ENCODE results near the gene VASH2.

The VASH2 gene

DNA sequence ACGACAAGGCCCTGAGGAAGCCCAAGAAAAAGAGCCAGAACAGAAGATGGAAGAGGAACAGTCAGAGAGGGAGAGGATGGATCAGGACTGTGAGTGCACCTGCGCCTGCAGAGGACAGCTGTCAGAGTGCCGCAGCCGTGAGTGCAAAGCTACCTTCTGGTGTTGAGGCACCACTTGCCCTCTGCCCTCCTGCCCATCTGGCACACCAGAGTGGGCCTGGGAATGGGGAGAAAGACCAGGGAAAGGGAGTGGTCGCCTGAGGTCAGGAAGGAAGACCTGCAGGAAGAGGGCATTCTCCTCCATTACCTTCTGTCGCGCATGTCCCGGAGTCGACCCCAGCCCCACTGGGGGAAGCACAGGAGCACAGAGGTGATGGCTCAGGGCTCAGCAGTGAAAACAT is 26.2 kb downstream of the VASH2 start:
- H3K4me3 ChIP-seq (ENCODE audit: low read depth, low read length) = no peak overlapping the region
- TF ChIP-seq, protein P1, sequence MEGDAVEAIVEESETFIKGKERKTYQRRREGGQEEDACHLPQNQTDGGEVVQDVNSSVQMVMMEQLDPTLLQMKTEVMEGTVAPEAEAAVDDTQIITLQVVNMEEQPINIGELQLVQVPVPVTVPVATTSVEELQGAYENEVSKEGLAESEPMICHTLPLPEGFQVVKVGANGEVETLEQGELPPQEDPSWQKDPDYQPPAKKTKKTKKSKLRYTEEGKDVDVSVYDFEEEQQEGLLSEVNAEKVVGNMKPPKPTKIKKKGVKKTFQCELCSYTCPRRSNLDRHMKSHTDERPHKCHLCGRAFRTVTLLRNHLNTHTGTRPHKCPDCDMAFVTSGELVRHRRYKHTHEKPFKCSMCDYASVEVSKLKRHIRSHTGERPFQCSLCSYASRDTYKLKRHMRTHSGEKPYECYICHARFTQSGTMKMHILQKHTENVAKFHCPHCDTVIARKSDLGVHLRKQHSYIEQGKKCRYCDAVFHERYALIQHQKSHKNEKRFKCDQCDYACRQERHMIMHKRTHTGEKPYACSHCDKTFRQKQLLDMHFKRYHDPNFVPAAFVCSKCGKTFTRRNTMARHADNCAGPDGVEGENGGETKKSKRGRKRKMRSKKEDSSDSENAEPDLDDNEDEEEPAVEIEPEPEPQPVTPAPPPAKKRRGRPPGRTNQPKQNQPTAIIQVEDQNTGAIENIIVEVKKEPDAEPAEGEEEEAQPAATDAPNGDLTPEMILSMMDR (IDR thresholded peaks at IDR 0.05; ENCODE audit: borderline replicate concordance, insufficient read depth, low read depth, low read length) = no peak

DNA sequence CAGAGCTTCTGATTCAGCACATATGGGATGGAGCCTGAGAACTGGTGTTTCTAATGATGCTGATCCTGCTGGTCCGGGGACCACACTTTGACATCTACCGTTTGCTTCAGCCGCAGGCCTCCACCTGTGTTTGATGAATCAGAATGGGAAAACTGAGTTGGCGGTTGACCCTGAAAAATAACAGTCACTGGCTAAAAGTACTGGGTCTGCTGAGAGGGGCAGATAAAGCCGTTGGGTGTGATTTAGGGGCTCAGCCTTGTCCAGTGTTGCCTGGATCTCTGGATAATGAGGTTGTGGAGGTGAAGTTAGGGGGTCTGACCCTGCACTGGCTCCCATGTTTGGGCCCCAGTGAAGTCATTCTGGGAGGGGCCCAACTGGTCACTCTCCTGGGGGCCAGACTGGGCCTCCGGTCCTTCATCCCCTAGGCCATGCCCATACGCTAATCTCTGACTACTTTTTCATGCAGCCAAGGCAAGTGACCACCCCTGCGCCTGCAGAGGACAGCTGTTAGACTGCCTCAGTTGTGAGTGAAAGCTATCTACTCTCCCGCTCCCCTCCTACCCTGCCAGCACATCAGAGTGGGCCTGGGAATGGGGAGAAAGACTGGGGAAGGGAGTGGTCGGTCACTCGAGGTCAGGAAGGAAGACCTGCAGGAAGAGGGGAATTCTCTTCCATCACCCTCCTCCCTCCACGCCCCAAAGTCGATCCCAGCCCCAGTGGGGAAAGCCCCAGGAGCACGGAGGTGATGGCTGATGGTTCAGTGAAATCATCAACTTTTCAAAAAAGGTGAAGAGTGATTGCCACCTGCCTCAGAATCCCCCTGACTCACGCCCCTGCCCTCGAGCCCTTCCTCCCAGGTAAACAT is 27.7 kb downstream of the VASH2 start:
- TF ChIP-seq, protein P1 (IDR thresholded peaks at IDR 0.05; ENCODE audit: borderline replicate concordance, insufficient read depth, low read depth, low read length) = no peak
- no peak overlapping the region for H3K4me3 ChIP-seq (ENCODE audit: low read depth, low read length)

DNA sequence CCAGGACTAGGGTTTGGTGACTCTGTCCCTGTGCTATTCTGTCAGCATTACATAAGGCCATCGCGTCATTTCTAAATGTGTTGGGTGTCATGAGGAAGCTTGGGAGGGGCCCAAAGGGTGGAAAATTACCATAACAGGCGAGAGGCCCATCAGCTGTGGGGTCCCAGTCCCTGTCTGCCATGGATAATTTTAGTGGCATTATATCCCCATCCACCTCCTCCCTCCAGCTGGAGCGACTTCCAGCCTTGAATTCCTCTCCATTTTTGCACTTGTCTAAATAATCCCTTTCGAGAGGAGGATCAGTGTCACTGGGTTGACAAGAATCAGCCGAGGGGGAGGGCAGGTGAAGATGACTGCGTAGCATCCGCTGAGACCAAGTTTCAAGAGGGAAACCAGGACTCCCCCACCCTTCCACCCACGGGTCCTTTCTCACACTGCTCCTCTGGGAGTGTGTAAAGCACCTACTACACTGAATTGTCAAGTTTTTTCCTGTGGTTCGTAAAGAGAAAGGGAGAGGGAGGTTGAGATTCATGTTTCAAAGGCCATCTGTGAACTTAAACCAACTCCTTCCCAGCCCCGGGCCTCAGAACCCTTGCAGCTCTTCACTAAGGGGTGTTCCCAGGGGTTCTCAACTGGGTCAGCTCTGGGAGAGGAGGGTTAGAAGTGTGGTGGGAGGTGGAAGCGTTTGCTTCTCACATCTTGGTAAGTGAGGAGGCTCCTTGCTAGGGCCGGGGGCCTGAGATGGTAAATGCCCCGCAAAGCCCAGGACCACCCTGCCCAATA is 29.2 kb downstream of the VASH2 start:
- no peak overlapping the region for H3K4me3 ChIP-seq (ENCODE audit: low read depth, low read length)
- TF ChIP-seq, protein P1 (IDR thresholded peaks at IDR 0.05; ENCODE audit: borderline replicate concordance, insufficient read depth, low read depth, low read length) = no peak

DNA sequence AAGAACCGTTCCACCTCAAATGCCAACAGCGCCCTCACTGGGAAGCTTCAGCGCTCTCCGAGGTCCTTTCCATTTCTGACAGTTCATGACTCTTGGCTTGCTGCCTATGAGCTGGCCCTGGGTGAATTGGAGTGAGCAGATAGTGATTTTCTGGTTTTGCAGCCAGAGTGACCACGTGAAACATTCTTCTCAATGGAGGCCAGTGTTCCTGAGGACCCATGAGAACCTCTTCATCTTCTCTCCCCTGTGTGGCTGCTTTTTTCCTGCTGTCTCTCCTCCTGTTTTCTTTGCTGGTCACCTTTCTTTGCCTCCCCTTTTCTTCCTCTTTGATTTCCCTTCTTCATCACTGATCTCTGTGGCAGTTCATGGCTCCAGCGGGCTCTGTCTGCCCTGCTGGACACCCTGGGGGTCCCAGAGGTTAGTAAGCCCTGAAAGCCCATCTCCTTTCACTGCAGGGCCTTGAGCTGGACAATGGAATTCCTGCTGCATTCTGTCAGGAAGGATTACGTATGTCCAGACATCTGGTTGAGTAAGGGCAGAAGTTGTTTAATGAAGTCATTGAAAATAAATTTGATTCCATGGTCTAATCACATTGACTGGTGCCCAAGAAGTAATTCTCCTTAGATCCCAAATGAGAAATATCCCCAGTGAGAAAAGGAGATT is 29.9 kb downstream of the VASH2 start:
- H3K4me3 ChIP-seq (ENCODE audit: low read depth, low read length) = peak overlapping the region; percentile 15
- TF ChIP-seq, protein P1 (IDR thresholded peaks at IDR 0.05; ENCODE audit: borderline replicate concordance, insufficient read depth, low read depth, low read length) = no peak

DNA sequence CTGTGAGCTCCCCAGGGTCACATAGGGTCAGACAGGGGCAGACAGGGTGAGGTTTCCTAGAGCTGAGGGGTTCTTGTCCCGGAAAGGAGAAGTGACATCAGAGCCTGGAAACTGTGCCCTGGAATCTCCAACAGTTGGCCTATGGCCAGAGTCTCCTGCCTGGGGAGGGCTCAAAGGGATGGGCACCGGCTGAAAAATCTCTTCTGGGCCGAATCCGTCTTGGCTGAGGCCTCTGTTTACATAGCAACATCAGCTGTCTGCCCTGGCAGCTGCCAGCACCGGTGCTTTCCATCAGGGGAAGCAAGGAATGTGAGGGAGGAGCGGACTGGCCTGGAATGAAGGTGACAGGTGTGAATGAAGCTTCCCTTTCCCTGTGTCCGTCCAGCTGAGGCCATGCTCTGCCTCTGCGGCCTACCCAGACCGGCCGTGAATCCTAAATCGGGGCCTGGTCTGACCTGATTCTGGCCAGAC is 30.7 kb downstream of the VASH2 start:
- TF ChIP-seq, protein P1 (IDR thresholded peaks at IDR 0.05; ENCODE audit: borderline replicate concordance, insufficient read depth, low read depth, low read length) = no peak
- no peak overlapping the region for H3K4me3 ChIP-seq (ENCODE audit: low read depth, low read length)

DNA sequence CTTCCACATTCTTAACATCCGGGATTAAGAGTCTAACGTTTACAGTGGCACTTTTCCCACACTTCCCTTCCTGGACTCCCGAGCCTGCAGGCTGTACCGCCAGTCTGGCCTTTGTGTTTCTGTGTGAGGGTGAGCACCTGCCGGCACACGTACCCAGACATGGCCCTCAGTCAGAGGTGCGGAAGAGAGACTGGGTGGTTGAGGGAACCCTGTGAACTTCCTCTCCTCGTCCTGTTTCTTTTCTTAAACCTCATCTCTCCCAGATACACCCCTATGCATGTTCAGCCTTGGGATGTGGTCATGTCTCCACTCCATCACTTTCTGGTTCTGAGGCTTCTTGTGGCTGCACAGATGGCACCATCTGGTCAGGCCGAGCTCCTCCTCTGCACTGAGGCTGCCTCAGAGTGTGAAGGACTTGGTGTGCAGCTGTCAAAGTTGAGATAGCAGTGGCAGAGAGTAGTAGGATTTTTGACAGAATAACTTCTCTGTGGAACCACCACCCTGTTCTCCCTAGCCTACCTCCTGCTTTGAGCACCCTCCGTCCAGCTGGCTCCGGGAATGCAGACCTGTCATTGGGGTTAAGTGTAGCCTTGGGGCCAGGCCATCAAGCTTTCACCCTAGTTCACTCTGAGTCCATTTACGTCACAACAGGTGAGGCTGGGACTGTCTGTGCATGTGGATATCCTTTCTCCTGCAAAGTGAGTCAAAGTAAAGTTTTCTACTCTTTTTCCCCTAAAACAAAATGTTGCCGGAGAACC is 31.4 kb downstream of the VASH2 start:
- no peak overlapping the region for H3K4me3 ChIP-seq (ENCODE audit: low read depth, low read length)
- TF ChIP-seq, protein P1 (IDR thresholded peaks at IDR 0.05; ENCODE audit: borderline replicate concordance, insufficient read depth, low read depth, low read length) = no peak

Measured in GM12875 (cell line).